Bronchial epithelial cell (primary cell): Measurements from ENCODE around the gene ATG4B. TPM values are rescaled to one million over a fixed set of nuclear protein-coding genes. Genes with fewer than 3 reads are reported as not detected.

Experiments
- DNase-seq: peaks from one replicate; pipeline ENCODE4 v3.0.0-alpha.2; 2010; ENCODE audit warnings: low read depth
- FAIRE-seq: peaks from 2 replicates; lab custom pipeline; 2011; peaks lifted over from hg19 to GRCh38; lab: Jason Lieb, UNC
- H3K27me3 ChIP-seq: 2 replicates; pipeline ENCODE4 v1.5.1; 2011; ENCODE audit warnings: low read length; ENCODE audit not compliant: control insufficient read depth, insufficient read depth
- H3K36me3 ChIP-seq: 2 replicates; pipeline ENCODE4 v1.5.1; 2011; ENCODE audit warnings: low read length; ENCODE audit not compliant: control insufficient read depth, insufficient read depth
- H3K4me3 ChIP-seq: 2 replicates; pipeline ENCODE4 v1.5.1; 2011; ENCODE audit warnings: mild to moderate bottlenecking, low read depth, low read length, control low read depth
- total RNA-seq: library from RNA; depleted of rRNA; stranded (reverse); fragments of >200 nt; gene quantifications from 2 replicates; pipeline ENCODE4 v1.2.1, GENCODE V29; 2014
- TF ChIP-seq, protein P1 (sequence below): IDR thresholded peaks from 2 replicates; pipeline ENCODE4 v1.5.1; 2011; ENCODE audit warnings: mild to moderate bottlenecking, moderate library complexity, low read length, control low read depth, inconsistent platforms; ENCODE audit not compliant: insufficient read depth, severe bottlenecking

ATG4B gene
- total RNA-seq, 1 donor from 2014 or later = 51.3 TPM

GRCh38 chr2:241719093-241719492, 81.6 kb downstream of the ATG4B start:
- no peaks in the 10 kb centered on the region for H3K27me3 ChIP-seq
- DNase-seq (no peak), FAIRE-seq (no peak)
- H3K4me3 ChIP-seq = no peak overlapping the region
- peaks cover 13% of the 10 kb centered on the region for H3K36me3 ChIP-seq
- TF ChIP-seq, protein P1, sequence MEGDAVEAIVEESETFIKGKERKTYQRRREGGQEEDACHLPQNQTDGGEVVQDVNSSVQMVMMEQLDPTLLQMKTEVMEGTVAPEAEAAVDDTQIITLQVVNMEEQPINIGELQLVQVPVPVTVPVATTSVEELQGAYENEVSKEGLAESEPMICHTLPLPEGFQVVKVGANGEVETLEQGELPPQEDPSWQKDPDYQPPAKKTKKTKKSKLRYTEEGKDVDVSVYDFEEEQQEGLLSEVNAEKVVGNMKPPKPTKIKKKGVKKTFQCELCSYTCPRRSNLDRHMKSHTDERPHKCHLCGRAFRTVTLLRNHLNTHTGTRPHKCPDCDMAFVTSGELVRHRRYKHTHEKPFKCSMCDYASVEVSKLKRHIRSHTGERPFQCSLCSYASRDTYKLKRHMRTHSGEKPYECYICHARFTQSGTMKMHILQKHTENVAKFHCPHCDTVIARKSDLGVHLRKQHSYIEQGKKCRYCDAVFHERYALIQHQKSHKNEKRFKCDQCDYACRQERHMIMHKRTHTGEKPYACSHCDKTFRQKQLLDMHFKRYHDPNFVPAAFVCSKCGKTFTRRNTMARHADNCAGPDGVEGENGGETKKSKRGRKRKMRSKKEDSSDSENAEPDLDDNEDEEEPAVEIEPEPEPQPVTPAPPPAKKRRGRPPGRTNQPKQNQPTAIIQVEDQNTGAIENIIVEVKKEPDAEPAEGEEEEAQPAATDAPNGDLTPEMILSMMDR = no peak

- TF ChIP-seq, protein P1 = no peak
- Histone ChIP-seq H3K27me3 (no peaks in the 10 kb centered on the region), H3K36me3 (peaks cover 13% of the 10 kb centered on the region), H3K4me3 (no peak overlapping the region)
- DNase-seq (no peak), FAIRE-seq (no peak)
Measured at GRCh38 chr2:241720099-241720498, 82.6 kb downstream of the ATG4B start.

GRCh38 chr2:241720560-241720959, 83.1 kb downstream of the ATG4B start:
- DNase-seq (no peak), FAIRE-seq (no peak)
- TF ChIP-seq, protein P1 = no peak
- Histone ChIP-seq H3K4me3 (no peak overlapping the region), H3K36me3 (peaks cover 14% of the 10 kb centered on the region), H3K27me3 (no peaks in the 10 kb centered on the region)

DNA sequence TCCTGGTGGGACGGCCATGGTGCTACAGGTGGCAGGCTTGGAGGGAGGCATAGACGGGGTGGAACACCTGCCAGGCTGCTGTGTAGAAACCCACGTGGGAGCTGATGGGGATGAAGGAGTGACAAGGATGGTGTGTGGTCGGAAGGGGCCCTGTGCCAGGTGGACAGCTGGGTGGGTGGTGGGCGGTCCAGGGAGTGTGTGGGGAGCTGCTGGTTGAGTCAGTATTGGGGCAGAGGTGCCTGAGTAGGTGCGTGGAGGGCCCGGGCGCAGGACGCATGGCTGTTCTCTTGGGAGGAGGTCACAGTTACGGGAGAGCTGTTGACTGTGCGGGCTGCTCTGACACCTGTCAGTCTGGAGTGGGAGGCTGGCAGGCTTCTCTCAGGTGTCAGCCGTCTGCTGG, 84.4 kb downstream of the ATG4B start:
- peaks cover 11% of the 10 kb centered on the region for H3K36me3 ChIP-seq
- FAIRE-seq = no peak
- DNase-seq = no peak
- TF ChIP-seq, protein P1 = no peak
- H3K27me3 ChIP-seq = no peaks in the 10 kb centered on the region
- H3K4me3 ChIP-seq = no peak overlapping the region

- DNase-seq = no peak
- H3K27me3 ChIP-seq = no peaks in the 10 kb centered on the region
- TF ChIP-seq, protein P1 = no peak
- H3K4me3 ChIP-seq = no peak overlapping the region
- FAIRE-seq = no peak
- H3K36me3 ChIP-seq = peaks cover 11% of the 10 kb centered on the region
Measured at GRCh38 chr2:241722896-241723454, 85.5 kb downstream of the ATG4B start.

Other genes with a start within 250 kb of the ATG4B start
- 196 and 218 TPM in 2 replicates for gene STK25, start 129.1 kb upstream of the ATG4B start, total RNA-seq
- 18.4 and 19.5 TPM in 2 replicates for gene BOK, start 78.9 kb upstream of the ATG4B start, total RNA-seq
- gene THAP4, start 535 bp upstream of the ATG4B start, total RNA-seq = 50.2 and 54.8 TPM in 2 replicates
- 10.6 and 21.1 TPM in 2 replicates for gene DTYMK, start 49.1 kb downstream of the ATG4B start, total RNA-seq
- gene ING5, start 64.3 kb downstream of the ATG4B start, total RNA-seq = 19.7 and 27.1 TPM in 2 replicates
- gene D2HGDH, start 96.9 kb downstream of the ATG4B start, total RNA-seq = 10.3 and 12.7 TPM in 2 replicates
- gene GAL3ST2, start 139.1 kb downstream of the ATG4B start, total RNA-seq = not detected in 2 replicates
- not detected in 2 replicates for gene NEU4, start 171.5 kb downstream of the ATG4B start, total RNA-seq
- not detected in 2 replicates for gene PDCD1, start 221.2 kb downstream of the ATG4B start, total RNA-seq
- gene RTP5, start 232.0 kb downstream of the ATG4B start, total RNA-seq = not detected in 2 replicates